ENCODE data around the gene RBBP8.
"Not testable (repeated sequence)": the region's sequence is repeated elsewhere in the genome, so short reads cannot be mapped to it uniquely, and the experiment has no call there.

Gene RBBP8

DNA sequence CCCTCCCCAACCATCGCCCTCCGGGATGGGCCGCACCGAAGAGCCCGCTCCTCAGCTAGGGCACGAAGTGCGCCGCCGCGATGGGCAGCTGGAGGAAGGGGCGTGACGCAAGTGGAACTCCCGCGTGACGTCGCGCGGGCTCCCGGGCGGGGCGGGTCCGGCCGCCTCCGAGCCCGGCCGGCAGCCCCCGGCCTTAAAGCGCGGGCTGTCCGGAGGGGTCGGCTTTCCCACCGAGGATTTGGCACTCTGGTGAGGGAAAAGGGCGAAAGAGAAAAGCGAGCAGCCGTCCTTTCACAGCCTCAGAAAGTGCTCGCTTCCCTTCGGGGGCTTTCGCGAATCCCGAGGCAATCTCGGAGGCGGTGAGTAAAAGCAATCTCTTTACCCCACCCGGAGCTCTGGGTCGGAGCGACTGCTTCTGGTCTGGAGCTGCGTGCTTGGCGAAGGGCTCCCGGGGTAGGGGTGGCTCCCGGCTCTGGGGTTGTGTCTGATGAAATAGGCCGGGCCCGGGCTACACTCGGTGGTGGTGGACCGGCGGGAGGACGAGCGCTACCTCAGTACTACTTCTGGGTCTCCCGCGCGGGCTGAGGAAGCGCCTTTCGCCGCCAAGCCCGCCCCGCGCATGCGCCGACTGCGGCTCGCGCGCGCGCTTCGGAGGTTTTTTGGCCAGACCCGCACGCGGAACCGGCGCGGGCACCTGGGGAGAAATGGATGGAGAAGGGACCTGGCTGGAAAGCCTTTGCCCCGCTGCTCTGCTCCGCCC, at the start of gene RBBP8:
RBBP8 (plus strand) TSS at position 123 of the 760 bp plus-strand sequence. CDS start 3,524 bp downstream, outside the sequence.
- peak; percentile 91 for DNase-seq

DNA sequence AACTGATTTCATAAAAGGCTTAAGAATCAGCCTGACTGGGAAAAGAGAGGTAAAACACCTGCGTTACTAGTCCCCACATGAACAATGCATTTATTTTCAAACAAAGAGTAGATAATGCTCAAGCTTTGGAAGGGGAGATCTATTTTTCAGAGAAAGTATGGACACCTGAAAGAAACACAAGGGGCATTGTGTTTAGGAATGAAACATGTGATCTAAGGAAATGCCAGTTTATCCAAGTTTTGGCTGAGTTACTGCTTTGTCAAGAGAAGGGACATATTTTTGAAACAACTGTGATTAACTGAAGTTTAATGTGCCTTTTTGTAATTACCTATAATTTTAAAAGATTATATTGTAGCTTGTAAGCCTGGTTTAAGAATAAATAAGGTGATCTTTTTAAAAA, 49.3 kb upstream of the RBBP8 start:
- no peak for DNase-seq

- not testable (repeated sequence) for DNase-seq
Observed at GRCh38 chr18:22885694-22886093, 47.4 kb upstream of the RBBP8 start.

GRCh38 chr18:22899421-22899820, 33.7 kb upstream of the RBBP8 start:
- no peak for DNase-seq

- no peak for DNase-seq
Observed at GRCh38 chr18:22900558-22901238, 32.4 kb upstream of the RBBP8 start.

- no peak for DNase-seq
Observed at GRCh38 chr18:22902093-22902492, 31.0 kb upstream of the RBBP8 start.

DNA sequence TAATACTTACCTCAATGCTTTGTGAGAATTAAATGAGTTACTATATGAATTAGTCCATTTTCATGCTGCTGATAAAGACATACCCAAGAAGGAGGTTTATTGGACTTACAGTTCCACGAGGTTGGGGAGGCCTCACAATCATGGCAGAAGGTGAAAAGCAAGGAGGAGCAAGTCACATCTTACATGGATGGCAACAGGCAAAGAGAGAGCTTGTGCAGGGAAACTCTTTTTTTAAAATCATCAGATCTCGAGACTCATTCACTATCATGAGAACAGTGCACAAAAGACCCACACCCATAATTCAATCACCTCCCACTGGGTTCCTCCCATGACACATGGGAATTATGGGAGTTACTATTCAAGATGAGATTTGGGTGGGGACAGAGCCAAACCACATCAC, 29.9 kb upstream of the RBBP8 start:
- DNase-seq, result not testable (repeated sequence)

GRCh38 chr18:22912149-22912548, 21.0 kb upstream of the RBBP8 start:
- DNase-seq, result no peak

DNA sequence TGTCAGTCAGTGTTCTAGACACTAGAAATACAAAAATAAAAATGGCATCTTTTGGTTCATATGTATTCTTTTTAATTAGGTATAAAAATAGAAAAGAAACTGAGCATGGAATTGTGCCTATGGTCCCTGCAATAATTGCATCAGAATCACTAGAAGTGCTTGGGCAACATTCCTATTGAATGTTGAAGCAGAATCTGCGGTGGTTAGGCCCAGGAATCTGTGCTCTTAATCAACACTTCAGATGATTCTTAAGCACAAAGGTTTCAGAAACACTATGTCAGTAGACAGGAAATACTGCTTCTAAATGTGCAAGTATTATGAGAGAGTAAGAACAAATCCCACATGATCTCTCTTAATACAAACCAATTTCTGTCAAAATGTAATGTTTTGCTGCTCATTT, 20.3 kb upstream of the RBBP8 start:
- no peak for DNase-seq

GRCh38 chr18:22913861-22914260, 19.3 kb upstream of the RBBP8 start:
- no peak for DNase-seq

DNA sequence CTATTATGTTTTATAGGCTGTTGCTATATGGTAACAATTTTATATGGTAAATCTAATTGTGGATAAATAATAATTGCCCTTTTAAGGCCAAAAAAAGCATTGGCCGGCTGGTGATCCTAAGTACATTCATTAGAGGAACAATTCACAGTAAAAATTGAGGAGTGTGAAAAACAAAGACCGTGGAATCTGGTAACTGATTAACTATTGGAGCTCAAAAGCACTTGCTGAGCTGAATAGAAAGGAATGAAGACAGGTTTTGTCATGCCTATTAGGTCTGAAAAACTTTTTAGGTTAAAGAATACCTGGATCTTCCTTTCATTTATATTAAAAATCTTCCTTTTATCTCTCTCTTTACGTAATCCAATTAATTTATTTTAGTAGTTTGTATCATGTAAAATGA, 18.5 kb upstream of the RBBP8 start:
- DNase-seq, result no peak

- no peak for DNase-seq
Observed at GRCh38 chr18:22915337-22915736, 17.8 kb upstream of the RBBP8 start.

- DNase-seq, result no peak
Observed at GRCh38 chr18:22921772-22922171, 11.4 kb upstream of the RBBP8 start.

DNA sequence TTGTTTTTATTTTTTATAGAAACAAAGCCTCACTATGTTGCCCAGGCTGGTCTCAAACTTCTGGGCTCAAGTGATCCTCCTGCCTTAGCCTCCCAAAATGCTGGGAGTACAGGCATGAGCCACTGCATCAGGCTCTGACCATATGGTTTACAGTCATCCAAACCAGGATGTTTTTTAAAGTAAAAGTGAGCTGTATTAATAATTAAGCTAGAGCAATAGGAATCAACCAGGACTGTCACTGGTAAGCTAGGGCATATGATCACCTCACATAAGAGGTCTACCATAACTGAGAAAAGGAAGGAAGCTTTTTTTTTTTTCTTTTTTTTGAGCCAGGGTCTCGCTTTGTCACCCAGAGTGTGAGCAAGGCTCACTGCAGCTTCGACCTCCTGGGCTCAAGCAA, 8.5 kb upstream of the RBBP8 start:
- no peak for DNase-seq

DNA sequence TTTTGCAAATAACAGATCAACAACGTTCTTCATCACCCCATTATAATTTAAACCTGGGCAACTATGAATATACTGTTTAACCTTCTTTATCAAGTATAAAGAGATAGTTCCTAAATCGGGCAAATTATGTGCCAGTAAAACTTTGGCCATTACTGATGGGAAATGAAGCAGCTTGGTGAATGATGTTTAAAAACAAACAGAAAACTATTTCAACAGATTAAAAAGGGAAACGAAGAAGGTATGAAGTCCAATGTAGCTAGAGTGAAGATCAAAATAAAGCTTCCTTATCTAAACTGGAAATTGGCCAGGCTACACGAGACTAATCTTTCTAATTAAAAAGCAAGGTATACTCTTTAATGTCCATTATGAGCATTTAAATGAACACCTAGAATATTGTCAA, 6.7 kb upstream of the RBBP8 start:
- no peak for DNase-seq

GRCh38 chr18:22928339-22928738, 4.8 kb upstream of the RBBP8 start:
- no peak for DNase-seq

DNA sequence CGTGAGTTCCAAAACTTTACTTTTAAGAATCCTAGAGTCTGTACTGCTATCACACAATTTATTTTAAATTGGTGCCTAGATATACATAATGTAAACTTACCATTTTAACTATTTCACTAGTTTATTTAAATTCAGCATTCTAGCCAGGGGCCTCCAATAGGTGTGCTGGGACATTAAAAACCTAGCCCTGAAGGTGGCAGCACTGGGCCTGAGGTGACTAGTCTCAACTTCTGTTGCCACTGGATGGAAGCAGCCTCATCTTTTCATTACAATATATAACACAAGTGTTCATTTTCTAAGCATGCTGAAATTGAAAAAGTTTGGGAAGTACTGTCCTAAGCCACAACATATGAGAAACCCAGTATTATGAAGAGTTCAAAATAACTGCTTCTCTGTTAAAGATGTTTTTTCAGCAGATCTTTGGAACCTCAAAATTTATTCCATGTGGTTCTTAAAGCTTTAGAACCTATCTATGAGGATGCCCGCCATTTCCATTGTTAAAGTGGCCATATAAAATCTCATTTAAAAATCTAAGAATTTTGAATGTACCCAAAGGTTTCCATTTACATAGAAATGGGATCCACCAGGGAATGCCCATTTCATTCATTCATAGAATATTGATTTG, 2.9 kb upstream of the RBBP8 start:
- DNase-seq, result peak; percentile 84

DNA sequence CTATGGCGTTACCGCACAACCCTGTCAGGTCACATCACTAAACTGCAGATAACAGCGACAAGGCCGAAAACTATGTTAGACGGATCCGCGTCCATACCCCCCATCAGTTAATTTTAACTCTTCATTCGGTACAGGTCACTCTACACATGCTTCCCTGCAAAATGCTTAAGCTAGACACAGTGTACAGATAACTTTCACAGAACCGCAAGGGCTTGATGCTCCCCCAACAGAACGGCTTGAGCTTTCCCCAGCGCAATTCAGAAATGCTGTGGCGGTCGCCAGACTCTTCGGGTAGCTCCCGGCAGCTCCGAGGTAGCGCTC, 283 bp upstream of the RBBP8 start:
- DNase-seq, result no peak

- DNase-seq, result no peak
Observed at GRCh38 chr18:22933966-22934423, 867 bp downstream of the RBBP8 start.

- DNase-seq, result no peak
Observed at GRCh38 chr18:22934789-22935188, 1.7 kb downstream of the RBBP8 start.

DNA sequence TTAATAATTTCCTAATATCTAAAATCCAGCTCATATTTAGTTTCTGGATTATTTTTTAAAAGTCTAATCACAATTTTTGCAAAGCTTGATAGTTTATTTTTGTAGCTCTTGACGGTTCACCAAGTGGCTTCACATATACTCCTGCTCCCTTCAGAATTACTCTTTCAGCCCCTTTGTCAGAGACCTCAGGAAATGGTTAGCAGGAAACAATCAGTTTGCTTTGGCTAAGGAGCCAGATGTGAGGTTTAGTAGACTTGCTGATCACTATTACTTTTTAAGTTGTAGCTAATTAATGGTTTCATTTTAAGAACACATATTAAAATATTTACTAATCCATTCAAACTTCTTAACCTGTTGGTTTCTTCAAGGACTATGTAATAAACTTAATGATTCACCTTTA, 2.3 kb downstream of the RBBP8 start:
- DNase-seq, result peak; percentile 25

DNA sequence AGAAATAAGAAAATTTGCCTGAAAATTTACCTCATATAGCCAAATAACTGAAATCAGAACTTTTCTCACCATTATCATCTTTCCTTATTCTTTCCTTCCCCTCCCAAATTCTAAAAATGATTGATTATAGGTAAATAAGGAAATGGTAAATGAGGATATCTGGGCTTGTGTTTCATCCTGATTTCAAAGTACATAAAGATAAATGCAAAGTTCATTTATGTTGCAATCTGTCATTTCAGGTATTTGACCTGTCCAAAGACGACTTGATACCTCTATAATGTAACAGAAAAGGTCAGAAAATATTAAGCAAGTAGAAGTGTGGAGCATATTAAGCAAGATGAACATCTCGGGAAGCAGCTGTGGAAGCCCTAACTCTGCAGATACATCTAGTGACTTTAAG, 3.4 kb downstream of the RBBP8 start:
- no peak for DNase-seq

DNA sequence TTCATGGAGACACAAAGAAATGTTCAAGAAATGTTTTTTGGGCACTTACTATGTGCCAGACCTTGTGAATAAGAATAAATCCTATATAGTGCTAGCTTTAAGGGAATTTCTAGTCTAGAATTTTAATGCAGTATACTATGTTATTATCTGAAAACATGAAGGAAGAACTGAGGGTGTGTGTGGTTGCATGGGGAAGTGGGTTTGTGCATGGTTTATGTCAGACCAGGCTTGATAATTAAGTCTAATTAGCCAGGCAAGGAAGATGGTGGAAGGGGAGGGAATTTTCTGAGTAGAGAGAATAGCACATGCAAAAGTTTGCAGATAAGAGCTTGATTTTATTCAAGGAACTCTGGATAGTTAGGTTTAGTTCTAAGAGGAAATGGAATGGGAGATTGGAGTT, 6.5 kb downstream of the RBBP8 start:
- DNase-seq, result no peak

DNA sequence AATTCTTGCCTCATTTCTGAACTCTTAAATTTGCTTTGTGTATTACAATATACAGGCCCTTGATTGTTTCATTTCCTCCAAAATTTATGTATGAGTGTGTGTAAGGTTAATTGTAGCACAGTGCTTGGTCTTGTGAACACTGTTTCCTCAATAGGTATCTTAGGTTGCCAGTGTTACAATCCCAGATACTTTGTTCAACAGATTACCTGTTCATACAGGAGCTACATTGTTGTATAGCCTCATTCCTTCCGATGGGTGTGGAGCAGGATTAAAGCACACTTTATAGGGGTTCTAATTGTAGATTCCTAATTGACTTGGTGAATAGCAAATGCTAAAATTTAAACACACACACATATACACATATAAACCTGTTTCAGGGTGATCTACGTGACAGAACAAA, 10.7 kb downstream of the RBBP8 start:
- no peak for DNase-seq

All from activated CD4-positive, alpha-beta T cell treated with anti-CD3 and anti-CD28 coated beads, Interleukin-10, Interleukin-2, amounts not matched to agents 100 ng/mL and 50 ng/mL, durations not matched to agents 16 hours and 8 hours (primary cell).